ENCODE results near the gene NUP214. TPM values are rescaled to one million over a fixed set of nuclear protein-coding genes. Genes with fewer than 3 reads are reported as not detected.

Gene NUP214
- total RNA-seq, 3 donors from 2014 or later: 56.1 to 57.9 (median 56.5) TPM

- H3K9me3 ChIP-seq: no peaks in the 10 kb centered on the region
- intact Hi-C loops (cut with DNase I, micrococcal nuclease): no loop called here
- TF ChIP-seq, protein P1, sequence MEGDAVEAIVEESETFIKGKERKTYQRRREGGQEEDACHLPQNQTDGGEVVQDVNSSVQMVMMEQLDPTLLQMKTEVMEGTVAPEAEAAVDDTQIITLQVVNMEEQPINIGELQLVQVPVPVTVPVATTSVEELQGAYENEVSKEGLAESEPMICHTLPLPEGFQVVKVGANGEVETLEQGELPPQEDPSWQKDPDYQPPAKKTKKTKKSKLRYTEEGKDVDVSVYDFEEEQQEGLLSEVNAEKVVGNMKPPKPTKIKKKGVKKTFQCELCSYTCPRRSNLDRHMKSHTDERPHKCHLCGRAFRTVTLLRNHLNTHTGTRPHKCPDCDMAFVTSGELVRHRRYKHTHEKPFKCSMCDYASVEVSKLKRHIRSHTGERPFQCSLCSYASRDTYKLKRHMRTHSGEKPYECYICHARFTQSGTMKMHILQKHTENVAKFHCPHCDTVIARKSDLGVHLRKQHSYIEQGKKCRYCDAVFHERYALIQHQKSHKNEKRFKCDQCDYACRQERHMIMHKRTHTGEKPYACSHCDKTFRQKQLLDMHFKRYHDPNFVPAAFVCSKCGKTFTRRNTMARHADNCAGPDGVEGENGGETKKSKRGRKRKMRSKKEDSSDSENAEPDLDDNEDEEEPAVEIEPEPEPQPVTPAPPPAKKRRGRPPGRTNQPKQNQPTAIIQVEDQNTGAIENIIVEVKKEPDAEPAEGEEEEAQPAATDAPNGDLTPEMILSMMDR (IDR thresholded peaks at IDR 0.05): no peak
- H3K4me1 ChIP-seq (ENCODE audit: low read depth): no peaks in the 10 kb centered on the region
- no peak for ATAC-seq
- H3K36me3 ChIP-seq (ENCODE audit: low read depth): peaks cover 6% of the 10 kb centered on the region
- DNase-seq: no peak
- no peak overlapping the region for H3K4me3 ChIP-seq
Measured at GRCh38 chr9:131173995-131174394, 48.6 kb downstream of the NUP214 start.

- ATAC-seq (no peak), DNase-seq (no peak)
- intact Hi-C loops (cut with DNase I, micrococcal nuclease): loop anchor here (5.0 kb wide), 1 partner anchor 163 kb away; no protein-coding TSS in a partner anchor
- Histone ChIP-seq H3K36me3 (ENCODE audit: low read depth) (peaks cover 6% of the 10 kb centered on the region), H3K9me3 (no peaks in the 10 kb centered on the region), H3K4me3 (no peak overlapping the region), H3K4me1 (ENCODE audit: low read depth) (no peaks in the 10 kb centered on the region)
- TF ChIP-seq, protein P1 (IDR thresholded peaks at IDR 0.05): no peak
Measured at GRCh38 chr9:131174681-131175239, 49.4 kb downstream of the NUP214 start.

DNA sequence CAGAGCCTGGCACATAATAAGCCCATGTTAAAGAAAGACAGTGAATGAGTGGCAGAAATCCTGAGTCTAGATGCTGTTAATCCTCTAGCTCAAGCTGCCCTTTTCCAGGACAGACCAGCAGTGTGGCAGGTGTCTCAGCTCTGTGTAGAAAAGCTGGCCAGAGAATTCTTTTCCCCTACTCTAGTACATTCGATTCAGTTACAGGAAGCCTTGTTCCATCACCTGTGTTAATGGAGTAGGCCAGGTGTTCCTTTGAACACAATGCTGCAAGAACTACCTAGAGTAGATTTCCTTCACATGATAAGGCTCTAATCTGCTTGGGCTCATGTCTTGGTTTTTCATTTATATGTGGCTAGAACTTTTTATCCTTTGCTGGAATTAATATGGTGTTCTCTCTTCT lies 52.5 kb downstream of the NUP214 start:
- DNase-seq (no peak), ATAC-seq (no peak)
- no peaks in the 10 kb centered on the region for H3K4me1 ChIP-seq (ENCODE audit: low read depth)
- intact Hi-C loops (cut with DNase I, micrococcal nuclease): loop anchor here (5.0 kb wide), 1 partner anchor 159 kb away; no protein-coding TSS in a partner anchor
- H3K4me3 ChIP-seq: no peak overlapping the region
- peaks cover 6% of the 10 kb centered on the region for H3K36me3 ChIP-seq (ENCODE audit: low read depth)
- TF ChIP-seq, protein P1 (IDR thresholded peaks at IDR 0.05): no peak
- no peaks in the 10 kb centered on the region for H3K9me3 ChIP-seq

- Histone ChIP-seq H3K4me3 (no peak overlapping the region), H3K9me3 (no peaks in the 10 kb centered on the region), H3K36me3 (ENCODE audit: low read depth) (peaks cover 6% of the 10 kb centered on the region), H3K4me1 (ENCODE audit: low read depth) (no peaks in the 10 kb centered on the region)
- intact Hi-C loops (cut with DNase I, micrococcal nuclease): loop anchor here (5.0 kb wide), 1 partner anchor 159 kb away; no protein-coding TSS in a partner anchor
- TF ChIP-seq, protein P1 (IDR thresholded peaks at IDR 0.05): peak; percentile 85
- ATAC-seq (peak; percentile 97), DNase-seq (peak; percentile 60 to 80 (median 79))
Measured at GRCh38 chr9:131178382-131178781, 53.0 kb downstream of the NUP214 start.

- Histone ChIP-seq H3K9me3 (no peaks in the 10 kb centered on the region), H3K4me3 (no peak overlapping the region), H3K4me1 (ENCODE audit: low read depth) (no peaks in the 10 kb centered on the region), H3K36me3 (ENCODE audit: low read depth) (peaks cover 6% of the 10 kb centered on the region)
- DNase-seq: no peak
- no peak for ATAC-seq
- TF ChIP-seq, protein P1 (IDR thresholded peaks at IDR 0.05): no peak
- intact Hi-C loops (cut with DNase I, micrococcal nuclease): loop anchor here (5.0 kb wide), 1 partner anchor 158 kb away; no protein-coding TSS in a partner anchor
Measured at GRCh38 chr9:131178926-131179325, 53.5 kb downstream of the NUP214 start.
